NCI-H524 treated with DMSO at 0.1 percent for 48 hours (cell line): ENCODE results near the gene ITPRIPL1.

ENCODE experiments used
- DNase-seq: peaks from one replicate; lab custom pipeline; 2025; lab: John Stamatoyannopoulos, UW

The ITPRIPL1 gene

GRCh38 chr2:96323849-96324248, 1.3 kb upstream of the ITPRIPL1 start:
- DNase-seq, result no peak

GRCh38 chr2:96324721-96325040, 436 bp upstream of the ITPRIPL1 start:
- DNase-seq, result no peak

- DNase-seq, result no peak
These were observed 753 bp downstream of the ITPRIPL1 start for GRCh38 chr2:96325884-96326255.

GRCh38 chr2:96326564-96326963, 1.4 kb downstream of the ITPRIPL1 start:
- no peak for DNase-seq

GRCh38 chr2:96326990-96327820, 2.1 kb downstream of the ITPRIPL1 start:
- DNase-seq, result no peak

GRCh38 chr2:96329456-96329855, 4.3 kb downstream of the ITPRIPL1 start:
- no peak for DNase-seq

GRCh38 chr2:96329874-96330273, 4.8 kb downstream of the ITPRIPL1 start:
- DNase-seq, result no peak

- no peak for DNase-seq
These were observed 5.3 kb downstream of the ITPRIPL1 start for GRCh38 chr2:96330407-96330806.

GRCh38 chr2:96333708-96334107, 8.6 kb downstream of the ITPRIPL1 start:
- DNase-seq, result no peak

- DNase-seq, result no peak
These were observed 11.1 kb downstream of the ITPRIPL1 start for GRCh38 chr2:96336104-96336775.

- no peak for DNase-seq
These were observed 11.8 kb downstream of the ITPRIPL1 start for GRCh38 chr2:96336873-96337272.

- DNase-seq, result no peak
These were observed 15.6 kb downstream of the ITPRIPL1 start for GRCh38 chr2:96340493-96341414.

- no peak for DNase-seq
These were observed 16.5 kb downstream of the ITPRIPL1 start for GRCh38 chr2:96341641-96342040.

GRCh38 chr2:96342085-96342484, 17.0 kb downstream of the ITPRIPL1 start:
- no peak for DNase-seq

- DNase-seq, result no peak
These were observed 18.9 kb downstream of the ITPRIPL1 start for GRCh38 chr2:96344011-96344410.

GRCh38 chr2:96345438-96345837, 20.3 kb downstream of the ITPRIPL1 start:
- DNase-seq, result no peak

- DNase-seq, result no peak
These were observed 20.8 kb downstream of the ITPRIPL1 start for GRCh38 chr2:96345868-96346462.

- DNase-seq, result no peak
These were observed 22.3 kb downstream of the ITPRIPL1 start for GRCh38 chr2:96347395-96347794.

- DNase-seq, result peak; percentile 61
These were observed 28.0 kb downstream of the ITPRIPL1 start for GRCh38 chr2:96353032-96353561.

- no peak for DNase-seq
These were observed 28.5 kb downstream of the ITPRIPL1 start for GRCh38 chr2:96353606-96354101.

- no peak for DNase-seq
These were observed 29.4 kb downstream of the ITPRIPL1 start for GRCh38 chr2:96354492-96354891.

GRCh38 chr2:96356889-96357288, 31.8 kb downstream of the ITPRIPL1 start:
- no peak for DNase-seq
